Mesenchymal stem cell (in vitro differentiated cells and primary cell): ENCODE results near the gene CBX4.

Experiments used
- DNase-seq: peaks from one replicate; pipeline ENCODE4 v3.0.0-alpha.2; 2013
- H2AFZ ChIP-seq: one replicate; pipeline ENCODE4 v1.6.1; 2013; ENCODE audit warnings: low read depth, mild to moderate bottlenecking, control low read depth, inconsistent platforms, low read length, moderate library complexity
- H2AK5ac ChIP-seq: 2 replicates; pipeline ENCODE4 v1.6.1; 2013; ENCODE audit warnings: low read length, moderate library complexity, mild to moderate bottlenecking, inconsistent platforms; ENCODE audit not compliant: severe bottlenecking
- H2BK120ac ChIP-seq: one replicate; pipeline ENCODE4 v1.6.1; 2013; ENCODE audit warnings: low read depth, mild to moderate bottlenecking, inconsistent platforms, low read length, moderate library complexity
- H2BK12ac ChIP-seq, 2 experiments: one replicate each; pipeline ENCODE4 v1.6.1; 2013; ENCODE audit warnings: inconsistent platforms in 2 of 2, low read length in 2 of 2, mild to moderate bottlenecking in 2 of 2, moderate library complexity in 2 of 2, control low read depth in 1 of 2
- H2BK15ac ChIP-seq: one replicate; pipeline ENCODE4 v1.6.1; 2013; ENCODE audit warnings: mild to moderate bottlenecking, low read depth, inconsistent platforms; ENCODE audit not compliant: poor library complexity, severe bottlenecking
- H2BK5ac ChIP-seq: 2 replicates; pipeline ENCODE4 v1.6.1; 2013; ENCODE audit warnings: low read depth, mild to moderate bottlenecking, low read length, control low read depth, inconsistent platforms; ENCODE audit not compliant: poor library complexity, severe bottlenecking
- H3K14ac ChIP-seq, 2 experiments: one replicate each; pipeline ENCODE4 v1.6.1; 2013; ENCODE audit warnings: inconsistent platforms in 2 of 2, low read length in 2 of 2, control low read depth in 1 of 2, mild to moderate bottlenecking in 1 of 2, moderate library complexity in 1 of 2
- H3K18ac ChIP-seq, 2 experiments: one replicate each; pipeline ENCODE4 v1.6.1; 2013; ENCODE audit warnings: inconsistent platforms in 2 of 2, low read length in 2 of 2, control low read depth in 1 of 2, low read depth in 1 of 2, mild to moderate bottlenecking in 1 of 2
- H3K23ac ChIP-seq, 2 experiments: one replicate each; pipeline ENCODE4 v1.6.1; 2013; ENCODE audit warnings: inconsistent platforms in 2 of 2, low read length in 2 of 2, mild to moderate bottlenecking in 2 of 2, moderate library complexity in 2 of 2, control low read depth in 1 of 2
- H3K27ac ChIP-seq: 2 replicates; pipeline ENCODE4 v1.5.1; 2013; ENCODE audit warnings: mild to moderate bottlenecking, moderate library complexity, low read length, control low read depth, inconsistent platforms; ENCODE audit not compliant: poor library complexity, severe bottlenecking
- H3K27me3 ChIP-seq, 2 experiments: 2 replicates each; pipeline versions ENCODE4 v1.6.1 to v1.7.0; 2013; ENCODE audit warnings: low read length in 2 of 2, mild to moderate bottlenecking in 2 of 2, moderate library complexity in 2 of 2, control low read depth in 1 of 2, inconsistent platforms in 1 of 2; ENCODE audit not compliant: control insufficient read depth in 1 of 2, insufficient read depth in 1 of 2
- H3K36me3 ChIP-seq, 2 experiments: 2 replicates each; pipeline versions ENCODE4 v1.6.1 to v1.7.0; 2013; ENCODE audit warnings: low read length in 2 of 2, control low read depth in 1 of 2, inconsistent platforms in 1 of 2, low read depth in 1 of 2, mild to moderate bottlenecking in 1 of 2; ENCODE audit not compliant: insufficient read depth in 2 of 2, control insufficient read depth in 1 of 2
- H3K4ac ChIP-seq, 2 experiments: one replicate each; pipeline ENCODE4 v1.6.1; 2013; ENCODE audit warnings: inconsistent platforms in 2 of 2, low read length in 2 of 2, mild to moderate bottlenecking in 2 of 2, moderate library complexity in 2 of 2, control low read depth in 1 of 2, low read depth in 1 of 2
- H3K4me1 ChIP-seq: 2 replicates; pipeline ENCODE4 v1.6.1; 2013; ENCODE audit warnings: low read depth, low read length, control low read depth; ENCODE audit not compliant: control insufficient read depth, insufficient read depth
- H3K4me2 ChIP-seq: 2 replicates; pipeline ENCODE4 v1.6.1; 2013; ENCODE audit warnings: low read length, mild to moderate bottlenecking, inconsistent platforms; ENCODE audit not compliant: poor library complexity, severe bottlenecking
- H3K4me3 ChIP-seq, 2 experiments: 2 replicates each; pipeline versions ENCODE4 v1.5.1 to v1.7.0; 2013; ENCODE audit warnings: low read length in 2 of 2, mild to moderate bottlenecking in 2 of 2, control low read depth in 1 of 2, low read depth in 1 of 2; ENCODE audit not compliant: insufficient read depth in 1 of 2
- H3K79me1 ChIP-seq: replicated peaks from 2 replicates; pipeline ENCODE4 v1.6.1; 2013; ENCODE audit warnings: mild to moderate bottlenecking, control low read depth, low read length, inconsistent platforms; ENCODE audit not compliant: poor library complexity, severe bottlenecking
- H3K9ac ChIP-seq: 2 replicates; pipeline ENCODE4 v1.7.0; 2013; ENCODE audit warnings: mild to moderate bottlenecking, low read length, moderate library complexity
- H3K9me3 ChIP-seq: 2 replicates; pipeline ENCODE4 v1.7.0; 2013; ENCODE audit warnings: mild to moderate bottlenecking, low read length; ENCODE audit not compliant: control insufficient read depth
- H4K8ac ChIP-seq: one replicate; pipeline ENCODE4 v1.6.1; 2013; ENCODE audit warnings: inconsistent platforms, mild to moderate bottlenecking, low read length, moderate library complexity
- H4K91ac ChIP-seq: one replicate; pipeline ENCODE4 v1.6.1; 2013; ENCODE audit warnings: mild to moderate bottlenecking, low read length, inconsistent platforms
- WGBS: methylation state at CpG from one replicate; pipeline ENCODE4 v1.1.7; 2013; ENCODE audit warnings: mixed read lengths; 5-methylcytosine and 5-hydroxymethylcytosine counted together

CBX4 gene

DNA sequence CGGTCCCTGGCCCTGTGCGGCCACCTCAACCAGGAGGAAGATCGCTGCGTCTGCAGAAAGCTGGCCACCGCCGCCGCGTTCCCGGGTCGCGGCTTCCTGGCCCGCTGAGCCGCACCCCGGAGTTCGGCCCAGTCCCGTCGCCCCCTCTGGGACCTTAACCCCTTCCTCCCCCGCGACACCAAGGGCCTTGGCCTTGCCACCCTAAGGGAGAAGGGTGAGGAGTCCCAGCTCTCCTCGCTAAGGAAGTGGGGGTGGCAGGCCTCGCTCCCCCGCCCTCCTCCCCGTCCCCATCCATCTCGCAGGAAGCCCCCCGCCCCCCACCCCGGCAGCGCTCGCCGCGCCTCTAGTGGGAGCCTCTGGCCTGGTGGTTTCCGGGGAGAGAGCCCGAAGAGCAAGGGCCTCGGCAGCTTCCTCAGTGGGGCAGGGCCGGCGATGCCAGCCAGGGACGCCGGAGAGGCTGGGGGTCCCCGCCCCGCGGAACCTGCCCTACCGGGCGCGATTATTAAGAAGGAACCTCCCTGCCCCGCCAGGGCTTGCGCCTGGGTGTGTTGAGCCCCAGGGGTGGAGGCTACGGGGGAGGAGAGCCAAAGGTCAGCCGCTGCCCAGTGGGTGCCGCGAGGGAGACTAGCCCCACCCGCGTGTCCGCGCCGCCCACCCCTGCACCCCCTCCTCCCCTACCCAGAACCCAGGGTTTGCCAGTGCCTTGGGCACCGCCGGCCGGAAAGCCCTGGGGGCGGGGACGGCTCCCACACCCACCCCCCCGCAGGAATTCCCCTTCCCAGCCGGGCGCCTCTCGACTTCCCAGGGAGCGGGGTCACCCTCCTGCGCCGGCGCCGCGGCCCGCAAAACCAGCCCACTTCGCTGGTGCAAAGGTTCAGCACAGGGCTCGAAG, 6.8 kb downstream of the CBX4 start:
- peak overlapping the region; percentile 95 for H2BK15ac ChIP-seq
- H3K9ac ChIP-seq, result peak overlapping the region; percentile 22
- H3K9me3 ChIP-seq, result no peaks in the 10 kb centered on the region
- H3K18ac ChIP-seq, result peak overlapping the region; percentile 91 to 94
- H3K27me3 ChIP-seq, result peaks cover 0 to 21% of the 10 kb centered on the region in 2 experiments
- peak overlapping the region; percentile 96 for H4K91ac ChIP-seq
- peak overlapping the region; percentile 12 for H2BK5ac ChIP-seq
- peak overlapping the region; percentile 98 for H4K8ac ChIP-seq
- H3K4me3 ChIP-seq, result peak overlapping the region in 1 of 2 experiments; percentile 32
- peaks cover 51% of the 10 kb centered on the region for H3K4me1 ChIP-seq
- H3K4me2 ChIP-seq, result peak overlapping the region; percentile 72
- H2AFZ ChIP-seq, result no peak overlapping the region
- no peak overlapping the region for H2AK5ac ChIP-seq
- DNase-seq, result peak; percentile 67
- WGBS, result 5% methylated on average over 34 of the region's 72 CpGs
- H2BK12ac ChIP-seq, result peak overlapping the region; percentile 51 to 59
- peak overlapping the region in 1 of 2 experiments; percentile 18 for H3K14ac ChIP-seq
- H3K79me1 ChIP-seq, result peaks cover 34% of the 10 kb centered on the region
- peak overlapping the region; percentile 56 to 89 for H3K4ac ChIP-seq
- H3K36me3 ChIP-seq, result peaks cover 16 to 36% of the 10 kb centered on the region in 2 experiments
- H3K23ac ChIP-seq, result peak overlapping the region in 1 of 2 experiments; percentile 78
- H3K27ac ChIP-seq, result no peak overlapping the region
- peak overlapping the region; percentile 99 for H2BK120ac ChIP-seq

GRCh38 chr17:79831265-79832217, 7.7 kb downstream of the CBX4 start:
- H3K9ac ChIP-seq, result peak overlapping the region; percentile 22
- peak overlapping the region; percentile 91 to 94 for H3K18ac ChIP-seq
- peak overlapping the region; percentile 90 to 93 for H2BK12ac ChIP-seq
- peak overlapping the region; percentile 99 for H2BK120ac ChIP-seq
- H3K4ac ChIP-seq, result peak overlapping the region; percentile 77 to 89
- peak; percentile 60 for DNase-seq
- H3K79me1 ChIP-seq, result peaks cover 26% of the 10 kb centered on the region
- H3K9me3 ChIP-seq, result no peaks in the 10 kb centered on the region
- peaks cover 0 to 28% of the 10 kb centered on the region in 2 experiments for H3K27me3 ChIP-seq
- H3K4me2 ChIP-seq, result peak overlapping the region; percentile 72
- peaks cover 44% of the 10 kb centered on the region for H3K4me1 ChIP-seq
- H3K14ac ChIP-seq, result peak overlapping the region in 1 of 2 experiments; percentile 5
- no peak overlapping the region for H3K27ac ChIP-seq
- peak overlapping the region; percentile 12 for H2BK5ac ChIP-seq
- H4K8ac ChIP-seq, result peak overlapping the region; percentile 98
- H2AFZ ChIP-seq, result no peak overlapping the region
- H3K4me3 ChIP-seq, result peak overlapping the region in 1 of 2 experiments; percentile 32
- H2AK5ac ChIP-seq, result no peak overlapping the region
- peak overlapping the region; percentile 96 for H4K91ac ChIP-seq
- whole genome bisulfite sequencing, result 24% methylated on average over 31 of the region's 33 CpGs
- peaks cover 16 to 30% of the 10 kb centered on the region in 2 experiments for H3K36me3 ChIP-seq
- H3K23ac ChIP-seq, result peak overlapping the region in 1 of 2 experiments; percentile 28
- H2BK15ac ChIP-seq, result peak overlapping the region; percentile 97

DNA sequence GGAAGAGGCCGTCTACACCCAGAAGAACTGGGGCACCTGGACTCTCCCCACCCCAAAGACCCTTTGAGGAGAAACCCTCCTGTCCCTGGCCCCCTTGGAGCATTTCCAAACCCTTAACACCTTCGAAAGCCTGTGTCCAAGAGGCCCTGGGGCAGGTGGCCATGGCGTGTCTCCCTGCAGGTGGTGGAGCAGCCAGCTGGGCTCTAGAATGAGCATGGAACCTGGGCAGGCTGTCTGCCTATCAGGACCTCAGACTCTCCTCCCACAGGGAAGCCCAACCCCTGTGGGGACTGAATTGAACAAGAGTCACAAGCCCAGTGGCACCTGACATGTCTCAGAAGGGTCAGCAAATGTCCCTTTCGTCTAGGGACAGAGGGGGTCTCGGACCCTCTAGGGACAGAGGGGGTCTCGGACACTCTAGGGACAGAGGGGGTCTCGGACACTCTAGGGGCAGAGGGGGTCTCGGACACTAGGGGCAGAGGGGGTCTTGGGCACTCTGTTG, 8.4 kb downstream of the CBX4 start:
- Histone ChIP-seq H3K4ac (peak overlapping the region in 1 of 2 experiments; percentile 77), H3K27ac (no peak overlapping the region), H3K4me2 (no peak overlapping the region), H3K27me3 (peaks cover 0 to 36% of the 10 kb centered on the region in 2 experiments), H3K9me3 (no peaks in the 10 kb centered on the region), H2AK5ac (no peak overlapping the region), H3K9ac (no peak overlapping the region), H3K4me3 (no peak overlapping the region), H3K79me1 (peaks cover 19% of the 10 kb centered on the region), H2BK15ac (peak overlapping the region; percentile 97), H3K23ac (peak overlapping the region in 1 of 2 experiments; percentile 28), H2BK120ac (peak overlapping the region; percentile 78), H3K36me3 (peaks cover 16 to 24% of the 10 kb centered on the region in 2 experiments), H4K91ac (peak overlapping the region; percentile 87), H4K8ac (no peak overlapping the region), H3K18ac (peak overlapping the region; percentile 31 to 79), H3K14ac (no peak overlapping the region), H3K4me1 (peaks cover 37% of the 10 kb centered on the region), H2BK12ac (peak overlapping the region; percentile 90 to 93), H2AFZ (no peak overlapping the region), H2BK5ac (no peak overlapping the region)
- 89% methylated on average over 8 of the region's 8 CpGs for WGBS
- no peak for DNase-seq
